HepG2 (cell line): ENCODE data around the gene CNDP1. TPM values are rescaled to one million over a fixed set of nuclear protein-coding genes. Genes with fewer than 3 reads are reported as not detected.
A peak's percentile ranks its signal among the peaks of the same experiment; 100 is the strongest.

Experiments
- ATF5 ChIP-seq: sonication (generic); formaldehyde crosslinking; IDR thresholded peaks from 2 replicates; pipeline ENCODE4 v1.4.0; 2020; ENCODE audit warnings: mild to moderate bottlenecking, low read depth, missing genetic modification reagents
- ELF1 ChIP-seq: sonication (generic); formaldehyde crosslinking; IDR thresholded peaks from 2 replicates; pipeline ENCODE4 v1.4.0; 2020; ENCODE audit warnings: missing genetic modification reagents
- HIC2 ChIP-seq: sonication (generic); formaldehyde crosslinking; IDR thresholded peaks from 2 replicates; pipeline ENCODE4 v1.9.0; 2022; ENCODE audit warnings: low read depth, missing genetic modification reagents
- MXD4 ChIP-seq: IDR thresholded peaks from 2 replicates; pipeline ENCODE4 v1.6.1; 2016; ENCODE audit warnings: mild to moderate bottlenecking, missing biosample characterization, missing genetic modification reagents
- UBTF ChIP-seq: sonication (generic); formaldehyde crosslinking; IDR thresholded peaks from 2 replicates; pipeline ENCODE4 v1.4.0; 2020; ENCODE audit warnings: mild to moderate bottlenecking, missing genetic modification reagents
- XRCC5 ChIP-seq: fragments of 200-400 bp; formaldehyde crosslinking; optimal IDR thresholded peaks from 2 replicates; pipeline ENCODE3; 2017; ENCODE audit warnings: mild to moderate bottlenecking, low read length
- ZNF136 ChIP-seq: sonication (generic); formaldehyde crosslinking; IDR thresholded peaks from 2 replicates; pipeline ENCODE4 v1.8.1; 2022; ENCODE audit warnings: low read depth, mild to moderate bottlenecking, moderate library complexity, missing genetic modification reagents
- ZNF142 ChIP-seq: sonication (generic); formaldehyde crosslinking; IDR thresholded peaks from 2 replicates; pipeline ENCODE4 v1.4.0; 2020; ENCODE audit warnings: missing genetic modification reagents
- ZNF282 ChIP-seq: fragments of 450-650 bp; IDR thresholded peaks from 2 replicates; pipeline ENCODE4 v1.6.1; 2018; ENCODE audit not compliant: partially characterized antibody
- ZNF367 ChIP-seq: sonication (generic); formaldehyde crosslinking; IDR thresholded peaks from 2 replicates; pipeline ENCODE4 v1.4.0; 2020; ENCODE audit warnings: missing genetic modification reagents, borderline replicate concordance
- ZNF414 ChIP-seq: sonication (generic); formaldehyde crosslinking; IDR thresholded peaks from 2 replicates; pipeline ENCODE4 v1.5.0; 2020; ENCODE audit warnings: missing genetic modification reagents
- ZNF468 ChIP-seq: sonication (generic); formaldehyde crosslinking; IDR thresholded peaks from 2 replicates; pipeline ENCODE4 v1.8.0; 2022; ENCODE audit warnings: mild to moderate bottlenecking, moderate library complexity, missing genetic modification reagents
- ZNF770 ChIP-seq: sonication (generic); formaldehyde crosslinking; IDR thresholded peaks from 2 replicates; pipeline ENCODE4 v1.5.0; 2020; ENCODE audit warnings: mild to moderate bottlenecking, missing genetic modification reagents
- ZNF839 ChIP-seq: sonication (generic); formaldehyde crosslinking; IDR thresholded peaks from 2 replicates; pipeline ENCODE4 v1.4.0; 2020; ENCODE audit warnings: missing genetic modification reagents, mild to moderate bottlenecking, borderline replicate concordance
- ZNF891 ChIP-seq: sonication (generic); formaldehyde crosslinking; IDR thresholded peaks from 2 replicates; pipeline ENCODE4 v1.5.0; 2020; ENCODE audit warnings: mild to moderate bottlenecking, missing genetic modification reagents
- polyA plus RNA-seq, 8 experiments: library from polyadenylated mRNA; depleted of rRNA in 3 of 8; stranded (reverse) in 7 of 8; unstranded in 1 of 8; fragments of >200 nt; fragmentation: Illumina TruSeq in 4 of 8; extraction: Trizol in 4 of 8; gene quantifications; 2 replicates each; pipeline versions ENCODE4 v1.2.1 to v1.2.3, GENCODE V29; 2011 to 2016; ENCODE audit warnings: low read depth in 4 of 8, missing spikeins in 1 of 8, mixed read lengths in 1 of 8; ENCODE audit not compliant: insufficient read depth in 1 of 8
- total RNA-seq, 5 experiments: library from RNA; depleted of rRNA; stranded (reverse); fragments of >200 nt; fragmentation: Illumina TruSeq; extraction: Trizol; gene quantifications; 2 replicates each; pipeline ENCODE4 v1.2.3, GENCODE V29; 2016; ENCODE audit warnings: low read depth in 1 of 5

CNDP1 gene
- total and polyA plus RNA-seq, 2 of the 13 experiments (the other 11 are each of a cell fraction or from before 2014, with no cell fraction given), result 0.01 TPM; not detected in 1

- TF ChIP-seq ZNF142 (CRISPR knock-in tag) (peak; percentile 40; the same call in 1 of the 2 replicates), ELF1 (peak; percentile 58; the same call in 1 of the 2 replicates), ZNF414 (CRISPR knock-in tag) (no peak), HIC2 (peak; percentile 44; the same call in 1 of the 2 replicates), ZNF282 (no peak), ZNF839 (CRISPR knock-in tag) (0 out of 2 replicates have a peak, but pooled peaks have one; percentile 52), XRCC5 (peak; percentile 52), ZNF136 (CRISPR knock-in tag) (no peak), ZNF468 (CRISPR knock-in tag) (no peak), ZNF891 (peak; percentile 92), UBTF (CRISPR knock-in tag) (peak; percentile 93), MXD4 (CRISPR knock-in tag) (0 out of 2 replicates have a peak, but pooled peaks have one; percentile 38), ZNF367 (CRISPR knock-in tag) (no peak), ZNF770 (CRISPR knock-in tag) (no peak; the same call in 1 of the 2 replicates), ATF5 (CRISPR knock-in tag) (no peak)
Observed at GRCh38 chr18:74598350-74599001, 64.2 kb downstream of the CNDP1 start (continued).
